HG03575 (cell line): ENCODE results near the gene CD300A.
"Not testable (repeated sequence)": the region's sequence is repeated elsewhere in the genome, so short reads cannot be mapped to it uniquely, and the experiment has no call there.

Experiments used
- ATAC-seq: cut with Tn5 transposase; IDR thresholded peaks from one replicate; pipeline ENCODE4 v1.9.1; 2021; ENCODE audit not compliant: unreplicated experiment, insufficient number of reproducible peaks, low FRiP score; ENCODE audit errors: extremely low read depth

Gene CD300A

DNA sequence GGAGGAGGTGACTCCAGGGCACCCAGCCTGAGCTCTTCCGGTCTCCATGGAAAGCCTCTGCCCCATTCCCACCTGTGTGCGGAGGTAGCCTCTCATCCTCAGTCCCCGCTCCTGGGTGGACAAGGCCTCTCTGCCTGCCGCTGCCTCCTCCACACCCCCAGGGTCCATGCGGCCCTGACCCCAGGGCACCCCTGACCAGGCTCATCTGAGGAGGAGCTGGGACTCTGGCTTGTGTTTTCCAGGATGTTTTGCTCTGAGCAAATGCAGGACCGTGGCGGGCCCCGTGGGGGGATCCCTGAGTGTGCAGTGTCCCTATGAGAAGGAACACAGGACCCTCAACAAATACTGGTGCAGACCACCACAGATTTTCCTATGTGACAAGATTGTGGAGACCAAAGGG is 6.9 kb downstream of the CD300A start:
- no peak for ATAC-seq

- ATAC-seq = no peak
Observed at GRCh38 chr17:74474043-74474792, 7.8 kb downstream of the CD300A start.

DNA sequence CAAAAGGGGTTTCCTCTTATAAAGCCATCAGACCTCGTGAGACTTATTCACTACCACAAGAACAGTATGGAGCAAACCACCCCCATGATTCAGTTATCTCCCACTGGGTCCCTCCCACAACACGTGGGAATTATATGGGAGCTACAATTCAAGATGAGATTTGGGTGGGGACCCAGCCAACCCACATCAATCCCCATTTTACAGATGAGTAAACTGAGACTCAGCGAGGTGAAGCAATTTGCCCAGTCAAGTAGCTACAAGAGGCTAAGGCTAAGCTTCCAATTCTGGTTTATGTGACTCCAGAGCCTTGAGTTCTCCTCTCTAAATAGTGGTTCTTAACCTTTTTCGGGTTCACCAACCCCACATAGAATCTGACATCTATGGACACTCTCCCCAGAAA is 8.8 kb downstream of the CD300A start:
- no peak for ATAC-seq

GRCh38 chr17:74477411-74477810 is 11.0 kb downstream of the CD300A start:
- ATAC-seq = no peak

DNA sequence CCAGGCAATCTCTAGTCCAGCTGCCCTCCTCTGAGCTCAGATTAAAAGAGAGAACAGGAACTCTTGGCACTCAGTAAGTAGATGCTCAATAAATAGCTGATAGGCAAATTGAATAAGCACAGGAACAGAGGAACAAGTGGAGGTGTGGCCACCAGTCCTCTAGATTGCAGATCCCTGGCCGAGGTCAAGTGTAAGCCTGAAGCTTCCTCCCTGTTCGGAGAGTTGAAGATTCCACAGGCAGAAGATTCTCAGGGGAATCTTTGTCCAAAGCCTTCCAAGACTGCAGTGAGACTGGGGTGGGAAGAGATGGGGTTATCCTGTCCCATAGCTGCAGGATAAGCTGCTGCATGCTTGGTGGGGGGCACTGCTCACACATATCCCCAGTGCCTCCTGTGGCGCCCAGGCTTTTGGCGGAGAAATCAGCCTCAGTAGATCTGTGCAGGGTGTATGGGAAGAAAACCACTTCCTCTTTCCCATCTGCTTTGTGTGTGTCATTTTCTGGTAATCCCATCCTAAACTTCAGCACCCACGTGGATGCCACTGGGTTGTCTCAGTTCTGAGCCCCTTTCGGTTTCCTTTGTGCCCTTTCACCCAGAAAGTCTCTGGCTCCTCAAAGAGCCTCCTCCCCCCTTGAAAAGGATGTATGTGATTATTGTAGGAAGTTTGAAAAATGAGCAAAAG is 12.1 kb downstream of the CD300A start:
- ATAC-seq = no peak

GRCh38 chr17:74480290-74480689 is 13.9 kb downstream of the CD300A start:
- ATAC-seq = no peak

GRCh38 chr17:74481621-74482020 is 15.2 kb downstream of the CD300A start:
- no peak for ATAC-seq

GRCh38 chr17:74484066-74484465 is 17.6 kb downstream of the CD300A start:
- ATAC-seq = no peak

DNA sequence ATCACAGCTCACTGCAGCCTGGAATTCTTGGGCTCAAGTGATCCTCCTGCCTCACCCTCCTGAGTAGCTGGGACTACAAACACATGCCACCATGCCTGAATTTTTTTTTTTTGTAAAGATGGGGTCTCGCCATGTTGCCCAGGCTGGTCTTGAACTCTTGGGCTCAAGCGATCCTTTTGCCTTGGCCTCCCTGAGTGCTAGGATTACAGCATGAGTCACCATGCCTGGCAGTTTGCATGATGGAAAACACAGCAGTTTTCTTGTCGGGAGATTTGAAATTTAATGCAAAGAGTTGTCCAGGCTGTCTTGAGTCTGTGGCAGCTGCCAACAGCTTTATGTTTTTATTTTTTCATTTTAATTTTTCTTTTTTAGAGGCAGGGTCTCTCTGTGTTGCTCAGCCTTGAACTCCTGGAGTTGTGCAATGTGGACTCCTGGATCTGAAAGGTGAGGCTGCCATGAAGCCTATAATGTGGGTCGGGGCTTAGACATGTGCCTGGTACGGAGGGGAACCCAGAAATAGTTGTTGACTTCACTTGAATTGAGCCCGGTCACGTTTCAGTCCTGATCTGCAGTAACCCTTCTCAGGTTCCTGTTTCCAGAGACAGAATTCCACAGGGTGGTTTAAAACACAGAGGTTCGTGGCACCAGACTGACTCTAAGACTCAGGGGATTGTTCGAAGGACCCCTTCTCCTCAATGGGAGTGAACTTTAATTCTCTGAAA is 18.7 kb downstream of the CD300A start:
- ATAC-seq = no peak

DNA sequence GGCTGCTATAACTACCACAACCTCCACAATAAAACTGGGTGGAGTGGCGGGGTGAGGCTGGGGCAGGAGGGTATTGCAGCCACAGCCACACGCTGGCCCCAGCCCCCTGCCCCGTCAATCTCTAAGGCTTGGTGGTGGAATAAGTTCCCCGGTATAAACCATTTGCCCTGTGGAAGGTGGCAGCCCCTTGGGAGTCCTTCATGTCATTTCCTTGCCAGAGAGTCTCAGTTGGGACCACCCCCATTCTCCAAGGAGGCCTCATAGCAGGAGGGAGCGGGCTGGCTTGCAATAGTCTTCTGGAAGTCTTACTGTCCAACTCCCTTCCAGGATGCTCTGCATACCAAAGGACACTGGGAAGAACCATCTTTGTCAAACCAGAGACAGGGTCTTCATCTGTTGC is 19.4 kb downstream of the CD300A start:
- ATAC-seq = no peak

- not testable (repeated sequence) for ATAC-seq
Observed at GRCh38 chr17:74488276-74488675, 21.8 kb downstream of the CD300A start.

- no peak for ATAC-seq
Observed at GRCh38 chr17:74490716-74491115, 24.3 kb downstream of the CD300A start.

DNA sequence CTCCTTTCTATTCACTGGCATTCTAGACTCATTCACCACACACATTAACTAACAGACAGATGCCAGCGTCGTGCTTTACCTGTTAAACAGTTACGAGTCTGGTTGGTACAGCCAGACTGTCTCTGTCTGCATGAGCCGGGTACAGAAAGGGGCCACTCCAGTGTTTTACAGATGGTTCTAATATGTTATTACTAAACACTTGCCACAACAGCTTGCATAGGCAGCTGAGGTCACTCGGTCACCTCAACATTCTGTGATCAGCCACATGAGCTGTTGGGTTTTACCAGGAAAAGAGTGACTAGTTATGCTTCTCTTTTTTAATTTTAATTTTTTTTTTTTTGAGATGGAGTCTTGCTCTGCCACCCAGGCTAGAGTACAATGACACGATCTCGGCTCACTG is 25.2 kb downstream of the CD300A start:
- ATAC-seq = no peak

- no peak for ATAC-seq
Observed at GRCh38 chr17:74493331-74493833, 26.9 kb downstream of the CD300A start.

DNA sequence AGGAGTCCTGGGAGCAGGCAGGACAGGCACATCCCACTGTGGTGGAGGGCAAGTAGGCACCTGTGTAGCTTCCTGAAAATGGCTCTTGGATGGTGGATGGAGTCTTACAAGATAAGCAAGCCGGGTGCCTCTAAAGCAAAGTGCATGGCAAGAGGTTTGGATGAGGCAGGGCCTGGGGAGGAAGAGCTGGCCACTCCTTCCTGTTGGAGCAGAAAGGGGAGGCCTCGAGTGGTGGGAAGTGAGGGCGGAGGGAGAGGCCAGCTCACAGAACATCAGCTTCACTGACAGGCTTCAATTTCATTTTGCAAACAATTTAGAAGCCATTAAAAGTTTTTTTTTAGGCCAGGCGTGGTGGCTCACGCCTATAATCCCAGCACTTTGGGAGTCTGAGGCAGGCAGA is 31.0 kb downstream of the CD300A start:
- ATAC-seq = no peak

DNA sequence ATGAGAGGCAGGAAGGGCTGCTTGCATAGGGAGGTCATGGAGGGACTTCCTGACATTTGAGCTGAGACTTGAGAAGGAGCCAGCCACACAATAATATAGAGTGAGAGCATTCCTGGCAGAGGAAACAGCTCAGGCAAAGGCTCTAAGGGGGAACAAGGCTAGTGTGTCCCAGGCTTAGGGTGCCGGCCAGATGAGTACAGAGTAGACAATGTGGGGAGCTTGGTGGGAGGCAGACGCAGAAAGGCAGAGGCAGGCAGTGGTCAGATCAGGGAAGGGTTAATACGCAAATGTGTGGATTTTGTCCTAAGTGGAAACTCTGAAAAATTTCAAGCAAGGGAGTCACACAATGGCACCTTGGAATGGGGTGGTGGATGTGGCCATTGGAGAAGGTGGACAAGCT is 33.6 kb downstream of the CD300A start:
- ATAC-seq = no peak

DNA sequence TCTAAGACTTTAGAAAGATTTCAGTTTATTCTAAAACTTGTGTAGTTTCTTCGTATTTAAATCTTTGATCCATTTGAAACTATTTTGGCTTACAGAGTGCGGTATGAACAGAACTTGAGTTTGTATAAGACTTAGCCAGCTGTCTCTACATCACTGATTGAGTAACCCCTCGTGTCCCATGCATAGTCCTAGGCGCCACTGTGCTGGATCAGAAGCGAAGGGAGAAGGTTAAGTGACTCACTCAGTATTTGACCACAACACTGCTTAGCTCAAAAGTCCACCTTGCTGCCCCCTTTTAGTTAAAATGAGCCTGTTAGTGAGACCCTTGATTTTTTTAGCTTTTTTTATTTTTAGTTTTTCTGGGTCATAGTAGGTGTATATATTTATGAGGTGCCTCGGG is 36.4 kb downstream of the CD300A start:
- no peak for ATAC-seq

DNA sequence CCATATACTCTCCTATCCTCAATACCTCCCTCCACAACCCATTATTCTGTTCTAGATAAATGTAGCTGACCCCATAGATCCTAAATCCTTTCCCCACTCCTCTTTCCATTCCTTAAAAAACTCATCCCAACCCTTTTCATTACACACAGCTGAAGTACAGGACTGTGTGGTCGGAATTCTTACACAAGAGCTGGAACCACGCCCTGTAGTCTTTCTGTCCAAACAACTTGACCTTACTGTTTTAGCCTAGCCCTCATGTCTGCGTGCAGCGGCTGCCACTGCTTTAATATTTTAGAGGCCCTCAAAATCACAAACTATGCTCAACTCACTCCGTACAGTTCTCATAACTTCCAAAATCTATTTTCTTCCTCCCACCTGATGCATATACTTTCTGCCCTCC is 37.5 kb downstream of the CD300A start:
- ATAC-seq = not testable (repeated sequence)

GRCh38 chr17:74508156-74508555 is 41.7 kb downstream of the CD300A start:
- no peak for ATAC-seq

DNA sequence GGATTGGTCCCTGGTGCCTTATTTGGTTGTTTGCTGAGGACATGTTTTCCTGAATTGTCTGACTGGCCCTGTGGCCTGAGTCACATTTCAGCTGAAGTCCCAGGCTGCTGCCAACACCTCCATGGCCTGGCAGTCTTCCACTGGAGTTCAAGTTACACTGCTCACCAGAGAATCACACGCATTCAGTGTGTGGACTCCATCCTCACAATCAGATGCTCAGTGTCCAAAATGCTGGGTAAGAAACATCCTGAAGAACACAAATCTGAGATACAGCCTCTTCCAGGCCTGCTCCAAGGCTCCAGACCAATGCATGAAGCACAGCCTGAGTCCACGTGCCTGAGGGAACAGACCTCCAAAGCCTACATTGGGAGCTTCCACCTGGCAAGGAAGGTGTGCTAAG is 45.6 kb downstream of the CD300A start:
- ATAC-seq = no peak
